Endodermal cell (in vitro differentiated cells): ENCODE measurements around the gene CADM1. TPM values are rescaled to one million over a fixed set of nuclear protein-coding genes. Genes with fewer than 3 reads are reported as not detected.

Source experiments
- DNase-seq: peaks from one replicate; pipeline ENCODE4 v3.0.0-alpha.2; 2017
- H3K27ac ChIP-seq: 2 replicates; pipeline ENCODE4 v1.5.1; 2013; ENCODE audit warnings: mild to moderate bottlenecking, low read depth, low read length, moderate library complexity
- H3K27me3 ChIP-seq: 2 replicates; pipeline ENCODE4 v1.6.1; 2013; ENCODE audit warnings: mild to moderate bottlenecking, low read length, moderate library complexity; ENCODE audit not compliant: insufficient read depth, control insufficient read depth, poor library complexity, severe bottlenecking
- H3K36me3 ChIP-seq: 2 replicates; pipeline ENCODE4 v1.7.0; 2013; ENCODE audit warnings: mild to moderate bottlenecking, low read length, moderate library complexity; ENCODE audit not compliant: control insufficient read depth, insufficient read depth
- H3K4me1 ChIP-seq: one replicate; pipeline ENCODE4 v1.7.0; 2013; ENCODE audit warnings: low read length; ENCODE audit not compliant: control insufficient read depth, insufficient read depth
- H3K4me3 ChIP-seq: 2 replicates; pipeline ENCODE4 v1.5.1; 2013; ENCODE audit warnings: mild to moderate bottlenecking, low read length, moderate library complexity
- H3K9ac ChIP-seq: 2 replicates; pipeline ENCODE4 v1.6.1; 2013; ENCODE audit warnings: mild to moderate bottlenecking, low read length, moderate library complexity; ENCODE audit not compliant: poor library complexity, severe bottlenecking; ENCODE audit errors: extremely low read depth
- H3K9me3 ChIP-seq: 2 replicates; pipeline ENCODE4 v1.6.1; 2013; ENCODE audit warnings: mild to moderate bottlenecking, low read length, moderate library complexity; ENCODE audit not compliant: control insufficient read depth
- H3K27ac Mint-ChIP-seq: 2 replicates; pipeline ENCODE4 v1.8.0; 2020; ENCODE audit warnings: mixed read lengths
- H3K27me3 Mint-ChIP-seq: 2 replicates; pipeline ENCODE4 v1.8.0; 2021; ENCODE audit warnings: mild to moderate bottlenecking, mixed read lengths; ENCODE audit not compliant: insufficient read depth
- H3K36me3 Mint-ChIP-seq: 2 replicates; pipeline ENCODE4 v1.8.0; 2020; ENCODE audit warnings: low read depth, mixed read lengths
- H3K4me1 Mint-ChIP-seq: 2 replicates; pipeline ENCODE4 v1.8.0; 2020; ENCODE audit warnings: mixed read lengths
- H3K4me3 Mint-ChIP-seq: 2 replicates; pipeline ENCODE4 v1.8.0; 2020; ENCODE audit warnings: mild to moderate bottlenecking, moderate library complexity, mixed read lengths
- H3K9me3 Mint-ChIP-seq: 2 replicates; pipeline ENCODE4 v1.8.0; 2020; ENCODE audit warnings: mild to moderate bottlenecking, mixed read lengths
- CTCF ChIP-seq: fragments of 200-600 bp; sonication (generic); conservative IDR thresholded peaks from 2 replicates; pipeline ENCODE4 v1.5.0; 2021; ENCODE audit warnings: antibody characterized with exemption, mild to moderate bottlenecking
- WGBS, 2 experiments: methylation state at CpG; one replicate each; pipeline versions ENCODE4 v1.1.5 to v1.1.7; 2013; ENCODE audit warnings: missing lambda C conversion rate in 2 of 2, mixed read lengths in 1 of 2; ENCODE audit not compliant: insufficient coverage in 1 of 2, insufficient read length in 1 of 2; 5-methylcytosine and 5-hydroxymethylcytosine counted together
- total RNA-seq, 2 donors: library from RNA; stranded (reverse); fragmentation: NEBNext Ultra II Directional in 1 of 2; extraction: Animal tissue kit (Norgen Biotek cat#: 25700) in 1 of 2; gene quantifications; 2 replicates in 1 of 2; 3 replicates in 1 of 2; pipeline ENCODE4 v1.2.1, GENCODE V29; 2021

The CADM1 gene
- total RNA-seq, 2 donors from 2014 or later = 76.3 to 88.2 TPM

- peaks cover 5% of the 10 kb centered on the region for H3K4me1 Mint-ChIP-seq
- no peak overlapping the region for H3K27ac Mint-ChIP-seq
- H3K36me3 Mint-ChIP-seq = no peaks in the 10 kb centered on the region
- H3K4me1 ChIP-seq = no peaks in the 10 kb centered on the region
- no peaks in the 10 kb centered on the region for H3K27me3 ChIP-seq
- H3K9me3 Mint-ChIP-seq = no peaks in the 10 kb centered on the region
- TF ChIP-seq CTCF = no peak
- H3K9ac ChIP-seq = no peak overlapping the region
- DNase-seq = no peak
- WGBS, 2 experiments = 97 to 100% methylated on average over 2 to 3 of the region's 3 CpGs
- H3K27ac ChIP-seq = no peak overlapping the region
- H3K4me3 Mint-ChIP-seq = no peak overlapping the region
- no peak overlapping the region for H3K4me3 ChIP-seq
- H3K36me3 ChIP-seq = peaks cover 5% of the 10 kb centered on the region
- H3K27me3 Mint-ChIP-seq = no peaks in the 10 kb centered on the region
- no peaks in the 10 kb centered on the region for H3K9me3 ChIP-seq
Measured at GRCh38 chr11:115363921-115364320, 140.3 kb downstream of the CADM1 start.

GRCh38 chr11:115363426-115363825 lies 140.8 kb downstream of the CADM1 start:
- Mint-ChIP-seq H3K36me3 (no peaks in the 10 kb centered on the region), H3K9me3 (no peaks in the 10 kb centered on the region), H3K27ac (no peak overlapping the region), H3K27me3 (no peaks in the 10 kb centered on the region), H3K4me1 (peaks cover 5% of the 10 kb centered on the region), H3K4me3 (no peak overlapping the region)
- H3K27me3 ChIP-seq = no peaks in the 10 kb centered on the region
- no peak for DNase-seq
- H3K4me3 ChIP-seq = no peak overlapping the region
- 94% methylated on average over 2 of the region's 2 CpGs; no CpG with 5 or more reads in 1 of the 2 experiments for WGBS, 2 experiments
- no peak overlapping the region for H3K9ac ChIP-seq
- H3K36me3 ChIP-seq = peaks cover 5% of the 10 kb centered on the region
- no peaks in the 10 kb centered on the region for H3K4me1 ChIP-seq
- TF ChIP-seq CTCF = no peak
- H3K27ac ChIP-seq = no peak overlapping the region
- H3K9me3 ChIP-seq = no peaks in the 10 kb centered on the region

DNA sequence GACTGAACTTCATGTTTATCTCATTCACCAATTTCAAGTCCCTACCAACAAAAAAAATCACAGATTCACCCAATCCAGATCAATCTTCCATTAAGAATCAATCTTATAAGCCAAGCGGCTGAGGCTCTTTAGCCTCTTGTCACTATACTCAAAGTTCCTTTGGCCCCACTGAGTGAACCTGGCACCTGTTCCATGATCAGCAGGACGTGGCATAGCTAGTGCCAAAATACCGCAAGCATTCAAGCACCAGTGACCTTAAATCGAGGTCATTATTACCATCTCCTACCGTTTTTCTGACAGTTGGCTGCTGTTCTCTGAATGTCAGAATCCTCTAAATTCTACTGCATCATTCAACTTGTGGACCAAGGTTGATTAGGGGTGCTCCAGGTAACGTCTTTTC lies 141.2 kb downstream of the CADM1 start:
- H3K27me3 Mint-ChIP-seq = no peaks in the 10 kb centered on the region
- WGBS, 2 experiments = 92 to 93% methylated on average over 6 of the region's 6 CpGs
- H3K36me3 Mint-ChIP-seq = no peaks in the 10 kb centered on the region

More for the DNA sequence above, 141.2 kb downstream of the CADM1 start:
- Histone ChIP-seq H3K4me3 (no peak overlapping the region), H3K27me3 (no peaks in the 10 kb centered on the region), H3K4me1 (no peaks in the 10 kb centered on the region), H3K9me3 (no peaks in the 10 kb centered on the region), H3K9ac (no peak overlapping the region), H3K27ac (no peak overlapping the region), H3K36me3 (peaks cover 5% of the 10 kb centered on the region)
- Mint-ChIP-seq H3K9me3 (no peaks in the 10 kb centered on the region), H3K27ac (no peak overlapping the region), H3K4me1 (peaks cover 2% of the 10 kb centered on the region), H3K4me3 (no peak overlapping the region)
- no peak for DNase-seq
- TF ChIP-seq CTCF = no peak
